GM12874 (cell line): ENCODE data around the gene GFRA1.

ENCODE experiments used
- TF ChIP-seq, protein P1 (sequence below): IDR thresholded peaks from 2 replicates; pipeline ENCODE4 v1.5.1; 2011; ENCODE audit warnings: low read depth, mild to moderate bottlenecking, control low read depth, low read length, moderate library complexity; ENCODE audit not compliant: insufficient read depth

The GFRA1 gene

GRCh38 chr10:116112232-116113231 lies 160.5 kb downstream of the GFRA1 start:
- TF ChIP-seq, protein P1, sequence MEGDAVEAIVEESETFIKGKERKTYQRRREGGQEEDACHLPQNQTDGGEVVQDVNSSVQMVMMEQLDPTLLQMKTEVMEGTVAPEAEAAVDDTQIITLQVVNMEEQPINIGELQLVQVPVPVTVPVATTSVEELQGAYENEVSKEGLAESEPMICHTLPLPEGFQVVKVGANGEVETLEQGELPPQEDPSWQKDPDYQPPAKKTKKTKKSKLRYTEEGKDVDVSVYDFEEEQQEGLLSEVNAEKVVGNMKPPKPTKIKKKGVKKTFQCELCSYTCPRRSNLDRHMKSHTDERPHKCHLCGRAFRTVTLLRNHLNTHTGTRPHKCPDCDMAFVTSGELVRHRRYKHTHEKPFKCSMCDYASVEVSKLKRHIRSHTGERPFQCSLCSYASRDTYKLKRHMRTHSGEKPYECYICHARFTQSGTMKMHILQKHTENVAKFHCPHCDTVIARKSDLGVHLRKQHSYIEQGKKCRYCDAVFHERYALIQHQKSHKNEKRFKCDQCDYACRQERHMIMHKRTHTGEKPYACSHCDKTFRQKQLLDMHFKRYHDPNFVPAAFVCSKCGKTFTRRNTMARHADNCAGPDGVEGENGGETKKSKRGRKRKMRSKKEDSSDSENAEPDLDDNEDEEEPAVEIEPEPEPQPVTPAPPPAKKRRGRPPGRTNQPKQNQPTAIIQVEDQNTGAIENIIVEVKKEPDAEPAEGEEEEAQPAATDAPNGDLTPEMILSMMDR: no peak

- TF ChIP-seq, protein P1: no peak
Observed at GRCh38 chr10:116111483-116112095, 161.4 kb downstream of the GFRA1 start.

DNA sequence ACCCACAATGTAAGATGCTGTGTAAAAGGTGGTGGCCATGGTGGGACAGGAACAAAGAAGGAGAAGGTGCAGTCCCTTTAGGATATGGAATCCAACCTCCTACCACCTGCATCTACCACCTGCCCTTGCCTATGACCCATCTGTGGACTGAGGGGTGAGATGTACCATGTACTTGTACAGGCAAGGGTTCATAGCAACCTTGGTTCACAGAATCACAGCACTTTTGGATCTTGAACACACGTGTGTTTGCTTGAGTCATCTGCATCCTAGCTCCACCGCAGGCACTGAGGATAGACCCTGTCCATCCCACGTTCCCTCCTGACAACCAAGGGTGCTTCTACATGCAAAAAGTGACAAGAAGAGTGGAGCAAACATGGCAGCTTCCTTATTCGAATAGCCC lies 162.3 kb downstream of the GFRA1 start:
- TF ChIP-seq, protein P1: no peak

DNA sequence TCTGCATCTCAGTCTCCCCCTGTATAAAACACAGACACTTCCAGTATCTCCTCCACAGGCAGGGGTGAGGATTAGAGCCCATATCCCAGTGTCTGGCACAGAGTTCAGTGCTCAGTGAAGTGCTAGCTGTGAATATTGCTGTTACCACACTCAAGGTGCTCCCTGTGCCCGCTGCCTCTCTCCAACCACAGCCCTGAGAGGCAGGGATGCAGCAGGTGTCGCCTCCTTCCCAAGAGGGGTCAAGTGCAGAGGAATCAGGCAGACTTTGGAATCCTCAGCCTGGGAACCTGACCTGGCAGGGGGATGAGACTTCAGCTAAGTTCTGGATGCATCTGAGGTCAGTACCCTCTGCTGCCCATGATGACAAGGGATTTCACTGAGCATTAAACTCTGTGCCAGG lies 163.1 kb downstream of the GFRA1 start:
- TF ChIP-seq, protein P1: no peak

DNA sequence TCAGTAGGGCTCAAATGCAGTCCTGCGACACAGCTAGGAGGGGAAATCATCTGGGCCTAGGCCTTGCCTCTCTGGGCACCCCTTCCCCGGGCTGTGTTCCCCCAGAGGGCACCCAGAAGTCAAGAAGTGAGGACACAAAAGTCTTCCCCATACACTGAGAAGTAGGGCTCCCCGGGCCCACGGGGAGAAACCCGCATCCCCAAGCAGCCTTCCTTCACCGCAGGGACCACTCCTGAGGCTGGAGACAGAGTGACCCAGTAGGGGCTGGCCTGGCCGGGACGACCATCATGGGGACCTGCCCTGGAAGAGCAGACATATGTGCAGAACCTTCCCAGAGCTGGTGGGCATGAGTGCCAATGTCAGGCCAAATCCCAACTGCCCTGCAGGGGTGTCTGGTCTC lies 163.5 kb downstream of the GFRA1 start:
- TF ChIP-seq, protein P1: no peak

GRCh38 chr10:116108095-116108494 lies 164.9 kb downstream of the GFRA1 start:
- TF ChIP-seq, protein P1: no peak

DNA sequence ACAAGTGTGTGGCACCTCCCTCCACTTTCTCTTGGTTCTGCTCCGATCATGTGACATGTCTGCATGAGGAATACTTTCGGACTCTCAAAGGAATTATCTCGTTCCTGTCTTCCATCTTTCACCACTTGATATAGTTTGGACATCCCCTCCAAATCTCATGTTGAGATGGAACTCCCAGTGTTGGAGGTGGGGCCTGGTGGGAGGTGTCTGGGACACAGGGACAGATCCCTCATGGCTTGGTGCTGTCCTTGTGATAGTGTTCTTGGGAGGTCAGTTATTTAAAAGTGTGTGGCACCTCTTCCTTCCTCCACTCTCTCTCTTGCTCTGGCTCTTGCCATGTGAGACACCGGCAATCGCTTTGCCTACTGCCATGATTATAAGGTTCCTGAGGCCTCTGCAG lies 166.4 kb downstream of the GFRA1 start:
- TF ChIP-seq, protein P1: no peak
